Measurements from ENCODE around the gene DUOX2. TPM values are rescaled to one million over a fixed set of nuclear protein-coding genes. Genes with fewer than 3 reads are reported as not detected.

The DUOX2 gene
- total RNA-seq, 1 experiment from 2014 or later = 0.44 TPM

- Histone ChIP-seq H3K4me1 (ENCODE audit: control insufficient read depth in 1 of 2, insufficient read depth in 2 of 2, low read length in 2 of 2) (peaks cover 0 to 4% of the 10 kb centered on the region in 2 experiments; a peak in 1 of 4 replicates), H3K79me2 (ENCODE audit: insufficient read depth, low read length) (no peaks in the 10 kb centered on the region), H3K4me2 (ENCODE audit: low read length) (no peak overlapping the region), H3K9ac (ENCODE audit: low read length) (no peak overlapping the region), H3K9me3 (ENCODE audit: control insufficient read depth in 1 of 2, insufficient read depth in 1 of 2, low read depth in 1 of 2, low read length in 2 of 2) (no peaks in the 10 kb centered on the region), H2AFZ (ENCODE audit: low read depth, low read length, poor library complexity, severe bottlenecking) (no peak overlapping the region), H3K27ac (ENCODE audit: low read depth, low read length) (no peak overlapping the region), H3K4me3 (replicated peaks in 1 of 2; ENCODE audit: low read depth in 1 of 2, low read length in 2 of 2) (no peak overlapping the region), H4K20me1 (ENCODE audit: insufficient read depth) (no peaks in the 10 kb centered on the region), H3K27me3 (ENCODE audit: insufficient read depth, low read length) (no peaks in the 10 kb centered on the region), H3K9me2 (ENCODE audit: insufficient read depth) (no peaks in the 10 kb centered on the region), H3K36me3 (ENCODE audit: control insufficient read depth in 1 of 2, insufficient read depth in 2 of 2, low read length in 2 of 2) (peaks cover 0 to 2% of the 10 kb centered on the region in 2 experiments; a peak in 1 of 4 replicates)
- peak; percentile 12; the same call in 1 of the 2 replicates for ATAC-seq
- ChIA-PET POLR2A (no interaction called here), CTCF (interaction anchor here (1.1 to 1.2 kb wide), 2 partner anchors 24 to 32 kb away, joined by 3 read pairs; no protein-coding TSS in a partner anchor), RAD21 (ENCODE audit: low non-redundant PET in 1 of 2, low total read pairs in 2 of 2, uncharacterized antibody in 2 of 2, unreplicated experiment in 2 of 2) (no interaction called here)
- TF ChIP-seq SP1 (IDR thresholded peaks at IDR 0.05; ENCODE audit: low read depth) (no peak), MAX (IDR thresholded peaks at IDR 0.05) (no peak), POLR2A (IDR thresholded peaks at IDR 0.05; ENCODE audit: borderline replicate concordance, extremely low read depth, insufficient read depth, insufficient read length) (no peak), POLR2AphosphoS5 (IDR thresholded peaks at IDR 0.05; ENCODE audit: low read depth, low read length) (no peak), ELF1 (IDR thresholded peaks at IDR 0.05; ENCODE audit: borderline replicate concordance, low read depth) (no peak), CTCF (IDR thresholded peaks at IDR 0.05 in 2 of 3, conservative IDR thresholded peaks at IDR 0.05 in 1 of 3; ENCODE audit: borderline replicate concordance in 1 of 3, insufficient read depth in 1 of 3, low read depth in 2 of 3, low read length in 2 of 3) (no peak)
- intact Hi-C loops (cut with micrococcal nuclease) = no loop called here
- no TSS peak for BruUV-seq (replicated peaks)
- DNase-seq (ENCODE audit: low read depth, low spot score) = no peak
Measured at GRCh38 chr15:45150481-45150880, 36.5 kb upstream of the DUOX2 start.

DNA sequence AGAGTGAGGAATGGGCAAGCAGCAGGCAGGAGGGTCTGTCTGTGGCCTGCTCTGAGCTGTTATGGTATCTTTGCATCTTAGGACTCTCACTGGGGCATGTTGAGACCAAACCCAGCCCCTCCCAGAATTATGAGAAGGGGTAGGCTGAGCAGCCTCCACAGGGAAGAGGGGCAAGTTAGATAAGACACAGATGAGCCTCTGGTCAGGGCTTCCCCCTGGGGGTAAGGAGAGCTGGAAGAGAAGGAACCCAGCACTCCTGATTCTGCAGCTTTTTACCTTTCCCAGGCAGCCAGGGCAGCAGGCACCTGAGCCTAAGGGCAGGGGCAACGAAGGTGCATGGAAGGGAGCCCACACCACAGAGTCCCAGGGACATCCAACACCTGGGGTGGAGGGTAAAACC lies 35.1 kb upstream of the DUOX2 start:
- no peak for TF ChIP-seq POLR2A (IDR thresholded peaks at IDR 0.05; ENCODE audit: borderline replicate concordance, extremely low read depth, insufficient read depth, insufficient read length)
- TF ChIP-seq ZBTB33 (IDR thresholded peaks at IDR 0.05; ENCODE audit: extremely low read depth, insufficient replicate concordance, low read length) = no peak
- no peak for TF ChIP-seq ELF1 (IDR thresholded peaks at IDR 0.05; ENCODE audit: borderline replicate concordance, low read depth)
- no peak for TF ChIP-seq FOSL1 (IDR thresholded peaks at IDR 0.05; ENCODE audit: low read depth)
- no peaks in the 10 kb centered on the region for H3K9me3 ChIP-seq (ENCODE audit: control insufficient read depth in 1 of 2, insufficient read depth in 1 of 2, low read depth in 1 of 2, low read length in 2 of 2)
- DNase-seq (ENCODE audit: low read depth, low spot score) = no peak
- no peak for ATAC-seq
- H3K9ac ChIP-seq (ENCODE audit: low read length) = no peak overlapping the region
- no peak overlapping the region for H3K27ac ChIP-seq (ENCODE audit: low read depth, low read length)
- H3K4me2 ChIP-seq (ENCODE audit: low read length) = no peak overlapping the region
- peaks cover 0 to 4% of the 10 kb centered on the region in 2 experiments; a peak in 1 of 4 replicates for H3K4me1 ChIP-seq (ENCODE audit: control insufficient read depth in 1 of 2, insufficient read depth in 2 of 2, low read length in 2 of 2)
- intact Hi-C loops (cut with micrococcal nuclease) = no loop called here
- no peaks in the 10 kb centered on the region for H4K20me1 ChIP-seq (ENCODE audit: insufficient read depth)
- no peak overlapping the region for H2AFZ ChIP-seq (ENCODE audit: low read depth, low read length, poor library complexity, severe bottlenecking)
- H3K27me3 ChIP-seq (ENCODE audit: insufficient read depth, low read length) = no peaks in the 10 kb centered on the region
- no peaks in the 10 kb centered on the region for H3K9me2 ChIP-seq (ENCODE audit: insufficient read depth)
- H3K4me3 ChIP-seq (replicated peaks in 1 of 2; ENCODE audit: low read depth in 1 of 2, low read length in 2 of 2) = no peak overlapping the region
- CTCF ChIA-PET = interaction anchor here (1.2 kb wide), 1 partner anchor 14 kb away, joined by 5 read pairs; no protein-coding TSS in a partner anchor
- no peaks in the 10 kb centered on the region for H3K79me2 ChIP-seq (ENCODE audit: insufficient read depth, low read length)
- RAD21 ChIA-PET (ENCODE audit: low non-redundant PET in 1 of 2, low total read pairs in 2 of 2, uncharacterized antibody in 2 of 2, unreplicated experiment in 2 of 2) = no interaction called here
- POLR2A ChIA-PET = no interaction called here
- no TSS peak for BruUV-seq (replicated peaks)
- peaks cover 0 to 2% of the 10 kb centered on the region in 2 experiments; a peak in 1 of 4 replicates for H3K36me3 ChIP-seq (ENCODE audit: control insufficient read depth in 1 of 2, insufficient read depth in 2 of 2, low read length in 2 of 2)

All from HCT116 (cell line).